Measurements from ENCODE around the gene PIK3R5. TPM values are rescaled to one million over a fixed set of nuclear protein-coding genes. Genes with fewer than 3 reads are reported as not detected.
"Not testable (repeated sequence)": the region's sequence is repeated elsewhere in the genome, so short reads cannot be mapped to it uniquely, and the experiment has no call there.

The PIK3R5 gene
- total RNA-seq, 1 experiment from 2014 or later: not detected

- DNase-seq: no peak
- Histone ChIP-seq H3K36me3 (ENCODE audit: control insufficient read depth, insufficient read depth, low read length) (no peaks in the 10 kb centered on the region), H3K4me1 (no peaks in the 10 kb centered on the region), H3K27me3 (replicated peaks; ENCODE audit: control insufficient read depth, insufficient read depth, low read length) (no peaks in the 10 kb centered on the region), H3K9me3 (no peaks in the 10 kb centered on the region), H3K4me3 (ENCODE audit: low read depth, low read length) (no peak overlapping the region)
- no peak overlapping the region for H3K27ac Mint-ChIP-seq (ENCODE audit: unreplicated experiment)
- peaks cover 6% of the 10 kb centered on the region for H3K9me3 Mint-ChIP-seq (ENCODE audit: unreplicated experiment)
- no peaks in the 10 kb centered on the region for H3K27me3 Mint-ChIP-seq (ENCODE audit: insufficient read depth, unreplicated experiment)
- ChIA-PET POLR2A (no interaction called here), CTCF (no interaction called here)
- no TSS peak for BruUV-seq (replicated peaks)
- H3K4me3 Mint-ChIP-seq (ENCODE audit: unreplicated experiment): no peak overlapping the region
- H3K36me3 Mint-ChIP-seq (ENCODE audit: insufficient read depth, unreplicated experiment): no peaks in the 10 kb centered on the region
- intact Hi-C loops (cut with micrococcal nuclease; ENCODE audit: unreplicated experiment): no loop called here
- TF ChIP-seq CTCF (IDR thresholded peaks at IDR 0.05; ENCODE audit: insufficient read depth in 1 of 2, low read depth in 1 of 2, low read length in 1 of 2, severe bottlenecking in 1 of 2, unreplicated experiment in 1 of 2): no peak
- no peaks in the 10 kb centered on the region for H3K4me1 Mint-ChIP-seq (ENCODE audit: low read depth, unreplicated experiment)
Observed at GRCh38 chr17:8985054-8985701, 19.7 kb upstream of the PIK3R5 start.

GRCh38 chr17:8984225-8984624 lies 18.7 kb upstream of the PIK3R5 start:
- H3K36me3 Mint-ChIP-seq (ENCODE audit: insufficient read depth, unreplicated experiment); DNase-seq; H3K36me3 ChIP-seq (ENCODE audit: control insufficient read depth, insufficient read depth, low read length); CTCF ChIA-PET; H3K9me3 Mint-ChIP-seq (ENCODE audit: unreplicated experiment); H3K4me1 ChIP-seq; H3K9me3 ChIP-seq; H3K27ac Mint-ChIP-seq (ENCODE audit: unreplicated experiment); BruUV-seq (replicated peaks); POLR2A ChIA-PET; intact Hi-C loops (cut with micrococcal nuclease; ENCODE audit: unreplicated experiment); H3K27me3 Mint-ChIP-seq (ENCODE audit: insufficient read depth, unreplicated experiment); H3K4me1 Mint-ChIP-seq (ENCODE audit: low read depth, unreplicated experiment); H3K4me3 Mint-ChIP-seq (ENCODE audit: unreplicated experiment); H3K4me3 ChIP-seq (ENCODE audit: low read depth, low read length); H3K27me3 ChIP-seq (replicated peaks; ENCODE audit: control insufficient read depth, insufficient read depth, low read length): not testable (repeated sequence)

GRCh38 chr17:8981443-8981842 lies 15.9 kb upstream of the PIK3R5 start:
- no peaks in the 10 kb centered on the region for H3K9me3 Mint-ChIP-seq (ENCODE audit: unreplicated experiment)
- H3K27me3 Mint-ChIP-seq (ENCODE audit: insufficient read depth, unreplicated experiment): no peaks in the 10 kb centered on the region
- DNase-seq: no peak
- H3K4me3 Mint-ChIP-seq (ENCODE audit: unreplicated experiment): no peak overlapping the region
- H3K9me3 ChIP-seq: no peaks in the 10 kb centered on the region
- no TSS peak for BruUV-seq (replicated peaks)
- H3K4me1 ChIP-seq: no peaks in the 10 kb centered on the region
- H3K27ac Mint-ChIP-seq (ENCODE audit: unreplicated experiment): no peak overlapping the region
- TF ChIP-seq CTCF (IDR thresholded peaks at IDR 0.05; ENCODE audit: insufficient read depth in 1 of 2, low read depth in 1 of 2, low read length in 1 of 2, severe bottlenecking in 1 of 2, unreplicated experiment in 1 of 2): no peak
- H3K36me3 ChIP-seq (ENCODE audit: control insufficient read depth, insufficient read depth, low read length): no peaks in the 10 kb centered on the region
- H3K4me1 Mint-ChIP-seq (ENCODE audit: low read depth, unreplicated experiment): no peaks in the 10 kb centered on the region
- intact Hi-C loops (cut with micrococcal nuclease; ENCODE audit: unreplicated experiment): no loop called here
- H3K4me3 ChIP-seq (ENCODE audit: low read depth, low read length): no peak overlapping the region
- H3K27me3 ChIP-seq (replicated peaks; ENCODE audit: control insufficient read depth, insufficient read depth, low read length): no peaks in the 10 kb centered on the region
- ChIA-PET POLR2A (no interaction called here), CTCF (no interaction called here)
- no peaks in the 10 kb centered on the region for H3K36me3 Mint-ChIP-seq (ENCODE audit: insufficient read depth, unreplicated experiment)

GRCh38 chr17:8979715-8980114 lies 14.2 kb upstream of the PIK3R5 start:
- BruUV-seq (replicated peaks): no TSS peak
- Histone ChIP-seq H3K36me3 (ENCODE audit: control insufficient read depth, insufficient read depth, low read length) (no peaks in the 10 kb centered on the region), H3K4me3 (ENCODE audit: low read depth, low read length) (no peak overlapping the region), H3K9me3 (no peaks in the 10 kb centered on the region), H3K4me1 (no peaks in the 10 kb centered on the region), H3K27me3 (replicated peaks; ENCODE audit: control insufficient read depth, insufficient read depth, low read length) (no peaks in the 10 kb centered on the region)
- ChIA-PET CTCF (no interaction called here), POLR2A (no interaction called here)
- TF ChIP-seq CTCF (IDR thresholded peaks at IDR 0.05; ENCODE audit: insufficient read depth in 1 of 2, low read depth in 1 of 2, low read length in 1 of 2, severe bottlenecking in 1 of 2, unreplicated experiment in 1 of 2): no peak
- no peak overlapping the region for H3K4me3 Mint-ChIP-seq (ENCODE audit: unreplicated experiment)
- H3K36me3 Mint-ChIP-seq (ENCODE audit: insufficient read depth, unreplicated experiment): no peaks in the 10 kb centered on the region
- no peaks in the 10 kb centered on the region for H3K9me3 Mint-ChIP-seq (ENCODE audit: unreplicated experiment)
- H3K27ac Mint-ChIP-seq (ENCODE audit: unreplicated experiment): no peak overlapping the region
- H3K27me3 Mint-ChIP-seq (ENCODE audit: insufficient read depth, unreplicated experiment): no peaks in the 10 kb centered on the region
- DNase-seq: no peak
- intact Hi-C loops (cut with micrococcal nuclease; ENCODE audit: unreplicated experiment): no loop called here
- no peaks in the 10 kb centered on the region for H3K4me1 Mint-ChIP-seq (ENCODE audit: low read depth, unreplicated experiment)
